Fibroblast of peridontal ligament (primary cell): Measurements from ENCODE around the gene VEGFA.

ENCODE experiments used
- DNase-seq: peaks from one replicate; pipeline ENCODE4 v3.0.0-alpha.2; 2010; ENCODE audit errors: extremely low read depth

VEGFA gene

GRCh38 chr6:43738877-43739641 is 31.0 kb upstream of the VEGFA start:
- no peak for DNase-seq

GRCh38 chr6:43739642-43740091 is 30.3 kb upstream of the VEGFA start:
- no peak for DNase-seq

DNA sequence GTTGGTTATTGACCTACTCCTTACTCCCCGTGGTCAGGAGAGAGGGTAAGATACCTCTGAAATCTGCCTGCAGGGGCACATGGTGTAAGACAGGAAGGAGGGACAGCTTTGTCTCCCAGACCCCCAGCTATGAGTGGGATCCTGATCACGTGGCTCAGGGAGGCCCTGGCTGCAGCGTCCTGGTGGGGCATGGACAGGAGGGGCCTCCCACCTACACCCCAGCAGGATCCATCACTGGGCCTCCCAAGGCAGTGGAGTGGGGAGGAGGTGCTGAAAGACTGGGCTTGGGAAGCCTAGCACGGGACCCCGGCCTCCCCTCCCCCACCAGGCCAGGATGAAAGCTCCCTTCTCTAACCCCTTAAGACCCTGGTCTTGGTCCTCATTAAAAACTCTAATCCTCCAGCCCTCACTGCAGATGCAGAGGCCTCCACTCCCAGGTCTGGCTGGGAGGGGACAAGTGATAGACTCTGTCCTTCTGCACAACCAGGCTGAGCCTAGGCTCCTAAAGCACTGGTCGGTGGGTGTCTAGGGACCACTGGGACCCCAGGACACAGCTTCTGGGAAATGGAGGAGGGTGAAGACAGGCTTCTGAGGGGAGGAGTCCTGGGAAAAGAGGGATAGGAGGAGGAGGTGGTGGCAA is 29.6 kb upstream of the VEGFA start:
- DNase-seq: no peak

DNA sequence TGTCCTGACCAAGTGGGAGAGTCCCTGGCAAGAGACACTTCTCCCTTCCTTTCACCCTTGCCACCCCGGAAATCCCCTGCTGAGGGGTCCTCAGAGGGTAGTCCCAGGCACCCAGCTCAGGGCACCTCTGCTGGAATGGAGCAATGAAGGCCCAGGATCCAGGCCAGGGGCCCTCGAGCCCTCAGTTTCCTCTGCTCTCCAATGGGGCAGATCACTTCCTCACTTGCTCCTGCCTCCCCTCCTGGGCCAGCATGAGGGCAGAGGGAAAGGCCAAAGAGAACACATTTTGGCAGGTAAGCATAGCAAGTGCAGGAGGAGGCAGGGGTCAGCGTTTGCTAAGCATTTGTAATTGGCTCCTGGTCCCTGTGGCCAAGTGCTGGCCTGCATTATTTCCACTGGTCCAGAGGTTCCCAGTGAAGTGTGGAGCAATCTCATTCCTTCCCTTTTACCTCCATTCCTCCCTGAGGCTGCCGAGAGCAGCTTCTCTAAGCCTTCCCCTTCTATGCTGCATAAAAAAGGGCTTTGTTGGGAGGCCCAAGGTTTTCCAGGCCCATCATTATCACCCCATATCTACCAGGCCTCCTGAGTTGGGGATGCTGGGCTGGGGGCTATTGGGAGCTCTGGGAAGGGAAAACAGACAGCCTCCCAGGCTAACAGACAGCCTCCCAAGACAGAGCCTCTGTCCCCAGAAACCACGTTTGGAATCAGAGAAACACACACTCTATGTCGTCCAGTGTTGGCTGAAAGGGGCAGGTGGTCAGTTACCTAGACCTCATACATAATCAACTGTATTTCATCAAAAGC is 28.8 kb upstream of the VEGFA start:
- DNase-seq: no peak

DNA sequence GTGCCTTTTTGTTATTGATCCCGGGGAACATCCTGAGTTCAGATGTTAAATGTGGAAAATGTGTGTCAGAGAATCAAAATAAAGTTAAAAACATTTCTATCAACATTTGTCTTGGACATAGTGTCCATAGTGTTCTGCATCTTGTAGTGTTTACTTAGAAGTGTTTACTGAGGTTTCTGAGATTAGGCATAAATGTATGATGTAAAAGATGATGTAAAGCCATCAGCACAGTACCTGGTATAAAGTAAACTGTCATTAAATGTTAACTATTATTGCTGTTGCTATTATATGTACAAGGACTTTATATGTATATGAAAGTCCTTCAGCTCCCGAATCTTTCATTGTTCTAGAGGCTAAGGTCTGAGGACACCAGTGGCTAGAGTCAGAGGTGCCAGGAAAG is 28.2 kb upstream of the VEGFA start:
- DNase-seq: no peak

GRCh38 chr6:43742285-43742684 is 27.7 kb upstream of the VEGFA start:
- DNase-seq: no peak

- DNase-seq: no peak
These were observed 26.9 kb upstream of the VEGFA start for GRCh38 chr6:43742931-43743632.

DNA sequence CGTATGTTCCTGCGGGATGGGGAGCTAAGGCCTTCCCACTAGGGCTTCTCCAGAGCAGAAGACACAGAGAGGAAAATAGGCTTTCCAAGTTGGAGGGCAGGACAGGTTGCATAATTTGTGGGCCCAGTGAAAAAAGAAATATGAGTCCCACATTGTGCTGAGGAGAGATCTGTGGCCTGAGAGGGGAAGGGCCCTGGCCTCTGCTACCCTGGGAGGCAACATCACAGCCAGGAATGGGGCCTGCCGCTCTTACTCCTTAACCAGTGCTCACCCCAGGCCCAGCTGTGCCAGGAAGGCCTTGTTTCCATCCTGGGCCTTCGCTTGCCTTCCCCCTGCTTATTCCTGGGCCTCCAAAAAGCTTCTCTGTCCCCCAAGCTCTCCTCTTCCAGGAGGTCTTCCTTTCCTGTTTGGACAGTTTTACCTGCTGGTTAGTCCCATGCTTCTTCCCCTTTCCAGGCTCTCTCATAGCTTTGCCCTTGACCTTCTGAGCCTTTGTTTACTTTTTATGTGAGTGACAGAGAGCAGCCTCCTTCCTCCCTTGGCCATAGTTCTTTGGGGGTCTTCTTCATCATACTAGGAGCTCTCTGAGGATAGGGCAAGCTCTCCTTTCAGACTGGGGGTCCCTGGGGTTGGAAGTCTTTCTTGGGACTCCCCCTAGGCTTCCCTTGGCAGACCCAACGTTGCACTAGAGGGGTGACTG is 26.2 kb upstream of the VEGFA start:
- DNase-seq: no peak

GRCh38 chr6:43744491-43744890 is 25.5 kb upstream of the VEGFA start:
- DNase-seq: no peak

DNA sequence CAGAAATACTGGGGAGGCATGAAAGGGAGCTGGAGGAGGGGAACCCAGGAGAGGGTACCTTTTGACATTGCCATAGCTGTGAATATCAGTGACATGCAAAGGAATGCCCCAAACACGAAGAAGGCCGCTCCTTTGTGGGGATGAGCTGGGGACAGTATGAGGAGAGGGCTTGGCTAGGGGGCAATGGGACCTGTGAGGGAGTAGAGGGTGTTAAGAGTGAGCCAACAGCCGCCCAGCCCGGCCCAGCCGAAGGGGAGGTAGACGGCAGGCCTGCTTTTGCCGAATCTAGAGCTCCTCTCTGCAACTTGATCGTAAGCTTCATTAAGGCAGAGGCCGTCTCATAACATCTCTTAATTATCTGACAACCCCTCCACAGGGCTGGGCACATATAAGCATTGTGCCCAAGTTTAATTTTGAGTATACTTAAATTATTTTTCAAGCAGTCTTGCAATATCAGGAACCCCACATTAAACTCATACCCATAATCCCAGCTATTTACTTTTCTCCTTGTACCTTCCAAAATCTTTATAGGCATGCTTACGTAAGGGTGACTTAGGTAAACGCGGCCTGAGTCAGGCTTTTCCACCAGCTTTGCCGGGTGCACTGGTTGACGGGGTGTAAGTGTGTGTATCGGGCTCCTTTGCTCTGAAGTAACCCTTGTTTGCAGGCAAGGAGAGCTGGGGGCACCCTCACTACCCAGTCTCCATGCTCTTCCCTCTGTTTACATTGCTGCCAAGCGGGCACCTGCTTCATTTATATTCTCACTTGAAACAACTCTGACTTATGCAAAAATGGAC is 24.9 kb upstream of the VEGFA start:
- DNase-seq: no peak

- DNase-seq: no peak
These were observed 23.9 kb upstream of the VEGFA start for GRCh38 chr6:43746071-43746470.

GRCh38 chr6:43746613-43747102 is 23.4 kb upstream of the VEGFA start:
- peak; percentile 17 for DNase-seq

DNA sequence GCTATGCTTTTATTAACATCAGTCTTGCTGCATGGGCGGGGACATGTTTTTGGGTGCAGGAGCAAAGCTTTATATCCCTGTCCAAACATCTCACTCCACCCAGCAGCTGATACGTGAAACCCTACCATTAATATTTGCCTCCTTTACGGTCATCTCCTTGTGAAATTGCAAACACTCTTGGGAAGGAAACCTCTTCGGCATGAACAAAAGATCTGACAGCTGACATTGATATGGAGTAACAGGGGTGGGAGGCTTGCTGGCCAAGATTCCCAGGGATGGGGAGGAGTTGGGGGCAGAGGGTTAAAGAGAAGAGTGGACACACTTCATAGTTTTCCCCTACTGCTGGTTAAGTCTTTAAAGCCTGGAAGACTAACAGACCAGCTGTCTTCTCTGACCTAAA is 22.2 kb upstream of the VEGFA start:
- DNase-seq: no peak

DNA sequence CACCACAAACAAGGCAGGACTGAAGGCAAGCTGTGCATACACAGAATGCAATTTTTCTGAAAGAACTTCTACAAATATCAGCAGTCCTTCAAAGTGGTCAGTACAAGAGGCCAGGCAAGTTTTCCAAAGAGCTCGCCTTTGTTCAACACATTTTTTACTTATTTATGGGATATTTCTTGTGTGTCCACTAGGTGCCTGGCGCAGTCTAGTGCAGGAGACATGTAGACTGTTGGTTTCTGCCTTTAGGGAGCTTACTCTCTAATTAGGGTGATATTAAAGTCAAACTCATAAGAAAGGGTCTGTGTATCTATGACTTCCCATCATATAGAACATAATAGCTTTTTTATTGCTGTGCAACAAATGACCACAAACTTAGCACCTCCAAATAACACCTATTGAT is 21.2 kb upstream of the VEGFA start:
- no peak for DNase-seq

GRCh38 chr6:43749461-43749860 is 20.6 kb upstream of the VEGFA start:
- DNase-seq: no peak

- DNase-seq: no peak
These were observed 19.4 kb upstream of the VEGFA start for GRCh38 chr6:43750622-43751021.

- DNase-seq: no peak
These were observed 16.3 kb upstream of the VEGFA start for GRCh38 chr6:43753570-43754183.

DNA sequence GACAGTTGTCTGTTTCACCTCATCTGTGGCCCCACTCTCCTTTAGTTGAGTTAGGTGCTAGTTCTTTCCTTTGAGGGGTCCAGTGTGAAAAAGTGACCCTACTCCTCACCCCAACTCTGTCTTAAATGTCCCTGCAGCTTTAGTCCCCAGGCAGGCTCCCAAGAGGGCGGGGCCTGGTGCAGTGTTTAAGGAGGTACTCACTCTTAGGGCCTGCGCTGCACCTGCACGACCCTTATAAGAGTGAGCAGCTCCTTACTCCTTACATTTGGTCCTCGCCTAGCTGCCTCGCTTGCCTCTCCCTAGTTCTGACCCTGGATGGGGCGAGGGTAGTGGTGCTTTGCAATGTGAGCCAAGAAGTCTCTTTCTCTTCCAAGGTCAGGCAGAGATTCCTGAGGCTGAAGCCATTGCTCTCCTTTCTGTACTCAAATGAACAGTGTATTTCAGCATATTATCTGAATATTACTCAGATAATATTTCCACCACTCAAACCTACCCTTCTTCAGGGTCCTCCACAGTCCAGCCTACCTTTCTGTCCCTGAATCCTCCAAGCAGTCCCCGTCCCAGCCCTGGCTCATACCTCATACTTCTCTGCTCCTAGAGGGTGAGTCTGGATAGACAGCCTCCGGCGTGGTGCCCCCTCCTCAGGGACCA is 11.9 kb upstream of the VEGFA start:
- no peak for DNase-seq

- no peak for DNase-seq
These were observed 11.4 kb upstream of the VEGFA start for GRCh38 chr6:43758617-43759050.
